Renal pelvis (tissue), 4 donors: ENCODE data around the gene NFATC3. TPM values are rescaled to one million over a fixed set of nuclear protein-coding genes. Genes with fewer than 3 reads are reported as not detected.
A peak's percentile ranks its signal among the peaks of the same experiment; 100 is the strongest.
"Not testable (repeated sequence)": the region's sequence is repeated elsewhere in the genome, so short reads cannot be mapped to it uniquely, and the experiment has no call there.

Experiments
- DNase-seq: peaks from one replicate; pipeline ENCODE4 v3.0.0-alpha.2; 2013
- polyA plus RNA-seq, 3 donors: library from polyadenylated mRNA; unstranded; fragments of 120-200 nt; gene quantifications; one replicate each; pipeline ENCODE4 v1.2.1, GENCODE V29; 2013; ENCODE audit not compliant: insufficient read length in 3 of 3

NFATC3 gene
- polyA plus RNA-seq, 3 donors, result 30.9 to 35.0 (median 33.5) TPM

DNA sequence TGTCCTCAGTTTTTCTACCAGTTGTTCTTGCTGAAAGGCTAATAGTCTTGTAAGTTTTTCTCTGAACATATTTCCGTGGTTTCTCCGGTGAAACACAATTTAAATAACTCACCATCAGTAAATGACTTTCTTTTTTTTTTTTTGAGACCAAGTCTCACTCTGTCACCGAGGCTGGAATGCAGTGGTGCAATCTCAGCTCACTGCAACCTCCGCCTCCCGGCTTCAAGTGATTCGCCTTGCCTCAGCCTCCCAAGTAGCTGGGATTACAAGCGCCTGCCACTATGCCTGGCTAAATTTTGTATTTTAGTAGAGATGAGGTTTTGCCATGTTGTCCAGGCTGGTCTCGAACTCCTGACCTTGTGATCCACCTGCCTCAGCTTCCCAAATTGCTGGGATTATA is 29.8 kb downstream of the NFATC3 start:
- not testable (repeated sequence) for DNase-seq

DNA sequence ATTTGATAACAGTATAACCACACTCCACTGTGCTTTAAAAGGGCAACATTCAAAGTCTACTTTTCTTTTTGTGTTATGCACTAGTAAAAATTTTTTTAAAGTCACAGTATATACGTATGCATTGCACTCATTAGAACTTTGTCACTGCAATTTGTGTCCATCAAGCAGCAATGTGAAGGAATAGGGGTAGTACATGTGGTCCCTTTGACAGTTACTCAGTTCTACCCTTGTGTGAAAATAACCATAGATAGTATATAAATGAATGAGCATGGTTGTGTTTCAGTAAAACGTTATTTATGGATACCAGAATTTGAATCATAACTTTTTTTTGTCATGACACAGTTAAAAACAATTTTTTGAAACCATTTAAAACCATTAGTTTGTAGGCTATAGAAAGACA is 30.7 kb downstream of the NFATC3 start:
- DNase-seq, result no peak

- no peak for DNase-seq
These were observed 31.2 kb downstream of the NFATC3 start for GRCh38 chr16:68116256-68116867.

DNA sequence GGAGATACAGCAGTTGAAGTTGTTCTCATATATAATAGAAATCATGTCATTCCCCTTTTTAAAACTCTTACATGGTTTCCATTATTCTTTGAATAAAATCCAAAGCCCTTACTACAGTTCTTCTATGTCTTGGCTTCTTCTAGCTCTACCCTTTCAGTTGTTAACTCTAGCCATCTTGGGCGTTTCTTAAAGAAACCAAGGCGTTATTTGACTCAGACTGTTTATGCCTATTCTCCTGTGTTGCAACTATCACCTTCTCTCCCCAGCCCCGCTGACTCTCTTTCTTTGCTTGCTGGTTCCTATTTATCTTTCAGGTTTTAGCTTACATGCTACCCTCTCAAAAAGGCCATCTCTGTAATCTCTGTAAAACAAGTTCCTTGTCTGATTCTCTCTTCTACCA is 32.7 kb downstream of the NFATC3 start:
- no peak for DNase-seq

DNA sequence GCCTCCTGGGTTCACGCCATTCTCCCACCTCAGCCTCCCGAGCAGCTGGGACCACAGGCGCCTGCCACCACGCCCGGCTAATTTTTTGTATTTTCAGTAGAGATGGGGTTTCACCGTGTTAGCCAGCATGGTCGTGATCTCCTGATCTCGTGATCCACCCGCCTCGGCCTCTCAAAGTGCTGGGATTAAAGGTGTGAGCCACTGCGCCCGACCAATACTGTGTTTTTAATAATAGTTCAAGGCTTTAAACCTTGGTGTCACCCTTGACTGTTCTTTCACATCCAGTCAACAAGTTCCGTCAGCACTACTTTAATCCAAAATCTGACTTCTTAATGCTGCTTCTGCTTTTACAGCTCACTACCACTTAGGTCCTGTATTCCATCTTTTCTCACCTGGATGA is 33.8 kb downstream of the NFATC3 start:
- not testable (repeated sequence) for DNase-seq

DNA sequence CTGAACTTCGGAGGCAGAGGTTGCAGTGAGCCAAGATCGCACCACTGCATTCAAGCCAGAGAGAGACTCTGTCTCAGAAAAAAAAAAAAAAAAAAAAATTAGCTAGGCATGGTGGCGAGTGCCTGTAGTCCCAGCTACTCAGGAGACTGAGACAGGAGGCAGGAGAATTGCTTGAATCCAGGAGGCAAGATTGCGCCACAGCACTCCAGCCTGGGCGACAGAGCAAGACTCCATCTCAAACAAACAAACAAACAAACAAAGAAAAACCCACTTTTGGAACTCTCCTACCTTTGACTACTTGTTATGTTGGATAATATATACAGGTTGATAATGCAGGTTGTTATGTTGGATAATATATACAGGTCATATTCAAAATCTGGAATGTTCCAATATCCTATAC is 35.3 kb downstream of the NFATC3 start:
- DNase-seq, result not testable (repeated sequence)

DNA sequence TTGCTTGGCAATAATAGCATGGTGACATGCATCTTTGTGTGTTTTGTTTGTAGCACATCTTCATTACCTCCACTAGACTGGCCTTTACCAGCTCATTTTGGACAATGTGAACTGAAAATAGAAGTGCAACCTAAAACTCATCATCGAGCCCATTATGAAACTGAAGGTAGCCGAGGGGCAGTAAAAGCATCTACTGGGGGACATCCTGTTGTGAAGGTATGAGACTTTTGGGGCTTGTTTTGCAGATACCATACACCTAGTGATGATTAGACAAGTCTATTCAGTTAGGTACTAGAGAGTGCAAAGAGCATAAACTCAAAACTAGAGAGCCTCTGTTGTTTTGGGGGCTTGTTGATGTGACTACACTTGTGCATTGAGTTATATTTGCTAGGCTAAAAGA is 41.2 kb downstream of the NFATC3 start:
- no peak for DNase-seq

GRCh38 chr16:68128577-68129305 is 43.6 kb downstream of the NFATC3 start:
- peak; percentile 28 for DNase-seq

- no peak for DNase-seq
These were observed 45.4 kb downstream of the NFATC3 start for GRCh38 chr16:68130520-68130919.

- no peak for DNase-seq
These were observed 46.9 kb downstream of the NFATC3 start for GRCh38 chr16:68131813-68132706.

GRCh38 chr16:68133000-68133399 is 47.8 kb downstream of the NFATC3 start:
- not testable (repeated sequence) for DNase-seq

DNA sequence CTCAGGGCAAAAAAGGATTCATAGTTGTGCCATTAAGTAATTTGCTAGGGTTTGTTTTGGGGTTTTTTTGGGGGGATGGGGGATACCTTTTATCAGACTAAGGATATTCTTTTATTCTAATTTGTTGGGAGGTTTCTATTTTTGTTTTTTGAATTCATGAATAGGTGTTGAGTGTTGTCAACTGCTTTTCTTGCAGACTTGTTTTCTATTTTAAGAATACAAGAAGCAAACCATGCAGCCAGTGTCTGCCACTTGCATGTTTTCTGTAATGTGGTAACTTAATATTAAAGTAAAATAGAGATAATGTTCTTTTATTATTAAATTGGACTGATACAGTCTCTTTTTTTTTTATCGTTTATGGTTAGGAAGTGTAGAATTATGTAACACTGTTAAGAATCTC is 49.5 kb downstream of the NFATC3 start:
- no peak for DNase-seq

- DNase-seq, result no peak
These were observed 51.3 kb downstream of the NFATC3 start for GRCh38 chr16:68136515-68136914.

GRCh38 chr16:68144008-68144407 is 58.8 kb downstream of the NFATC3 start:
- no peak for DNase-seq

GRCh38 chr16:68146585-68146984 is 61.4 kb downstream of the NFATC3 start:
- peak; percentile 29 for DNase-seq

GRCh38 chr16:68147444-68147843 is 62.3 kb downstream of the NFATC3 start:
- no peak for DNase-seq

DNA sequence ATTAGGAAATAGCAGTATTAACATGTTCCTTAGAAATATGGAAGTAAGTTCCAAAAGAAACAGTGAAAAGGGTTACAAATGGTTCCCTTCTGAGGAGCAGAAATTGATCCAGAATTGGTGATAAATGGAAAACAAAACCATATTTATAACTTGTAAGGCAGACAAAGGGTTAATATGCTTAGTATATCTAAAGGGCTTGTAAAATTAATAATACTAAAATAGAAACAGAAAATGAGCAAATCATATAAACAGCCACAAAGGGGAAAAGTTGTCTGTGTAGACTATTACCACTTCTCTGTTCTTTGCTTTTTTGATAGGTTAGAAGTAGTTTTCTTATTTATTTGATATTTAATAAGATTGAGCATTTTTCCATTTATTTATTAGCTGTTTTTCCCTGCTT is 64.4 kb downstream of the NFATC3 start:
- no peak for DNase-seq

DNA sequence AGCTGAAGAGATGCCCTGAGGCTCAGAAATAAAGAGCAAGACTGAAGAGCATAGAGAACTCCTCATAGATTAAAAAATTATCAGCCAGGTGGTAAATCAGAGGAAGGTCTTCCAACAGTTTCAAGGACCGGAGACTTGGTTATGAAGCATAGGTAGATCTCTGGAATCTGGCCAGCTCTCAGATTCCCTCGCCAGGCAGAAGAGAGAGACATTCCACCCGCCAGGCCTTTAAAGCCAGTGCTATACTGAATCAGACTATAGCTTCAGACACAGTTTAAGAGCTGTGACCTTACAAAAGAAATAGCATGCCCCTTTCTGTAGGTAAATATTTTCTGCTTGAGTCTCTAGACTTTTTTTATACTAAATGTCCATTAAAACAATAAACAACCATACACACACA is 70.3 kb downstream of the NFATC3 start:
- DNase-seq, result no peak

DNA sequence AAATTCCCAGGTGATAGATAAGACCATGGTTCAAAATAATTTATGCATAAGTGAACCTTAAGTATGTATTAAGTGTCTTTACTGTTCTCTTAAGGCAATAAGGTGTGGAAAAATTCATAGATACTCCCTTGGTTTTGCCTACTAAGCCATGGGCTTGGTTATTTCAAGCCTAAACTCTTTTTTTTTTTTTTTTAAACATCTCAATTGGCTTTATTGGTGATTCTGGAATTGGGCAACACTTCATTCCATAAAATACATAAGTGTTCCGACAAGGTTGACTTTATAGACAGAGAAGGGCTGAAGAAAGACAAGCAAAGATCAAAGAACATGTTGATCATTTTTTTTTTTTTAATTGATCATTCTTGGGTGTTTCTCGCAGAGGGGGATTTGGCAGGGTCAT is 77.2 kb downstream of the NFATC3 start:
- DNase-seq, result no peak

DNA sequence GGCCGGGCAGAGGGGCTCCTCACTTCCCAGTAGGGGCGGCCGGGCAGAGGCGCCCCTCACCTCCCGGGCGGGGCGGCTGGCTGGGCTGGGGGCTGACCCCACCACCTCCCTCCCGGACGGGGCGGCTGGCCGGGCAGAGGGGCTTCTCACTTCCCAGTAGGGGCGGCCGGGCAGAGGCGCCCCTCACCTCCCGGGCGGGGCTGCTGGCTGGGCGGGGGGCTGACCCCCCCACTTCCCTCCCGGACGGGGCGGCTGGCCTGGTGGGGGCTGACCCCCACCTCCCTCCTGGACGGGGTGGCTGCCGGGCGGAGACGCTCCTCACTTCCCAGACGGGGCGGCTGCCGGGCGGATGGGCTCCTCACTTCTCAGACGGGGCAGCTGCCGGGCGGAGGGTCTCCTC is 78.1 kb downstream of the NFATC3 start:
- DNase-seq, result not testable (repeated sequence)

DNA sequence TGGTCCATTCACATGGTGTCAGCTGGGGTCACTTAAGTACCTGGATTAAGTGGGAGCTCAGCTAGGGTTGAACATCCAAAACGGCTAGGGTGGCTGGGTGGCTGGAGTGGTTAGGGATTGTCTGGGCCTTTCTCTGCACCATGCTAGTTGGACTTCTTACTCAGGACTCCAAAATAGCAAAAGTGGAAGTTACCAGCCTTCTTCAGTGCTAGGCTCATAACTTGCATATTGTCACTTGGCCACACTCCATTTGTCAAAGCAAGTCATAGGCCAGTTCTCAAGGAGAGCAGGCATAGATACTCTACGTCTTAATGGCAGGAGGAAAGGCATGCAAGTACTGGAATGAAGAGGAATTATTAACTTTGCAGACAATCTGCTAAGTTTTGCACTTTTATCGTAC is 81.1 kb downstream of the NFATC3 start:
- no peak for DNase-seq

DNA sequence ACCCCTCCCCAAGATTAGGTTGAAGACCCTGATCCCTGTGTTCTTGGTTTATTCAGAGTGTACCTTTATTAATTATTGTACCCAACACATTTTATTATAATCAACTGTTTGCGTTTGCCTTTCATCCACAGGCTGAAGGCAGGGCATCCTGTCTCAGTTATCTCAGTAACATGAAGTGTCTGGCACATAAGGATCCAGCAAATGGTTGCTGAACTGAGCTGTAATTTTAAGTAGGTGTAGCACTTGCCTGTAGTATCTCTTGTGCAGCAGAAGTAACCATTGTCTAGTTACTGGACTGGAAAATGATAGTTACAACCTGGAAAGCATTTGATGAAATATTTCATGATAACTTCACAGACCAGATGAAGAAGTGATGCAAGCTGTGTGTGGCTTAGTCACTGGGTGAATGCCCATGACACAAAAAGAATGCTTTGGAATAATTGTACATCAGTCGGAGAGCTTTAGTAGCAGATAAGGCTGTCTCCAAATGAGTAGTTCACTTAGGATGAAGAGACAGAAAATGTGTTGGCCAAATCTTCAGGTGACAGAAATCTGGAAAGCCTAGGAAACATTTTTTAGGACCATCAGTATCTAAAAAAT is 94.1 kb downstream of the NFATC3 start:
- no peak for DNase-seq
